ENCODE data around the gene NEK7. TPM values are rescaled to one million over a fixed set of nuclear protein-coding genes. Genes with fewer than 3 reads are reported as not detected.

Gene NEK7
- total and polyA plus RNA-seq, 9 of the 15 experiments (the other 6 are each of a cell fraction or from before 2014, with no cell fraction given) = 8.5 to 37.3 (median 27.7) TPM

GRCh38 chr1:198116069-198116468, 40.7 kb upstream of the NEK7 start:
- in situ Hi-C loops (cut with MboI) = no loop called here

GRCh38 chr1:198116469-198116868, 40.3 kb upstream of the NEK7 start:
- no peak overlapping the region for H3K27ac ChIP-seq (ENCODE audit: extremely low read depth, low read depth, low read length)
- FAIRE-seq = no peak
- no peaks in the 10 kb centered on the region for H4K20me1 ChIP-seq (replicated peaks; ENCODE audit: control insufficient read depth, insufficient read depth, low read length)
- peaks cover 0 to 10% of the 10 kb centered on the region in 2 experiments; a peak in 2 of 5 replicates for H3K4me1 ChIP-seq (replicated peaks in 1 of 2; ENCODE audit: control insufficient read depth in 2 of 2, insufficient read depth in 2 of 2, low read length in 2 of 2)
- H3K9me1 ChIP-seq (ENCODE audit: control insufficient read depth, insufficient read depth, low read length) = no peaks in the 10 kb centered on the region
- no peak overlapping the region for H3K9ac ChIP-seq (ENCODE audit: insufficient read depth in 1 of 2, low read depth in 2 of 2, low read length in 2 of 2)
- intact Hi-C loops (cut with micrococcal nuclease) (no loop called here), in situ Hi-C loops (cut with MboI) (no loop called here)
- ChIA-PET POLR2A (interaction anchor here (2.1 kb wide), 1 partner anchor 12 kb away, joined by 5 read pairs; no protein-coding TSS in a partner anchor), CTCF (ENCODE audit: low intra/inter-chr PET ratio) (no interaction called here)
- WGBS (ENCODE audit: insufficient coverage, low coverage, missing lambda C conversion rate) = 14% methylated on average over 5 of the region's 5 CpGs
- BruUV-seq (replicated peaks) = no TSS peak
- no peaks in the 10 kb centered on the region for H3K36me3 ChIP-seq (ENCODE audit: control insufficient read depth, insufficient read depth, low read length)
- no peak for DNase-seq (ENCODE audit: extremely low read depth in 1 of 4, low spot score in 3 of 4)
- ATAC-seq = no peak
- TF ChIP-seq ZBTB2 (IDR thresholded peaks at IDR 0.05) (no peak), CEBPG (CRISPR knock-in tag; IDR thresholded peaks at IDR 0.05) (no peak), CEBPG (tag; conservative IDR thresholded peaks at IDR 0.05 in 1 of 2, IDR thresholded peaks at IDR 0.05 in 1 of 2) (peak in 1 of 2 experiments; percentile 81; a peak in 2 of 4 replicates), CEBPB (tag; IDR thresholded peaks at IDR 0.05) (peak; percentile 60)
- no peak overlapping the region for H3K4me3 ChIP-seq
- no peak overlapping the region for H3K4me2 ChIP-seq (ENCODE audit: insufficient read depth, low read length)
- H3K27me3 ChIP-seq (ENCODE audit: control insufficient read depth in 2 of 2, insufficient read depth in 2 of 2, low read length in 2 of 2) = no peaks in the 10 kb centered on the region
- no peaks in the 10 kb centered on the region for H3K79me2 ChIP-seq (ENCODE audit: control insufficient read depth, insufficient read depth, low read length)
- H2AFZ ChIP-seq (ENCODE audit: low read depth, low read length) = no peak overlapping the region
- no peaks in the 10 kb centered on the region for H3K9me3 ChIP-seq (replicated peaks; ENCODE audit: control insufficient read depth, insufficient read depth, low read depth, low read length)

More at GRCh38 chr1:198116069-198116468, 40.7 kb upstream of the NEK7 start:
- POLR2A ChIA-PET = interaction anchor here (2.1 kb wide), 1 partner anchor 13 kb away, joined by 5 read pairs; no protein-coding TSS in a partner anchor
- ATAC-seq (no peak), FAIRE-seq (no peak), DNase-seq (ENCODE audit: extremely low read depth in 1 of 4, low spot score in 3 of 4) (no peak)
- Histone ChIP-seq H3K9ac (ENCODE audit: insufficient read depth in 1 of 2, low read depth in 2 of 2, low read length in 2 of 2) (no peak overlapping the region), H4K20me1 (replicated peaks; ENCODE audit: control insufficient read depth, insufficient read depth, low read length) (no peaks in the 10 kb centered on the region), H3K36me3 (ENCODE audit: control insufficient read depth, insufficient read depth, low read length) (no peaks in the 10 kb centered on the region), H3K4me3 (no peak overlapping the region), H3K9me3 (replicated peaks; ENCODE audit: control insufficient read depth, insufficient read depth, low read depth, low read length) (no peaks in the 10 kb centered on the region), H3K79me2 (ENCODE audit: control insufficient read depth, insufficient read depth, low read length) (no peaks in the 10 kb centered on the region), H3K9me1 (ENCODE audit: control insufficient read depth, insufficient read depth, low read length) (no peaks in the 10 kb centered on the region), H3K4me2 (ENCODE audit: insufficient read depth, low read length) (no peak overlapping the region), H3K27me3 (ENCODE audit: control insufficient read depth in 2 of 2, insufficient read depth in 2 of 2, low read length in 2 of 2) (no peaks in the 10 kb centered on the region), H3K4me1 (replicated peaks in 1 of 2; ENCODE audit: control insufficient read depth in 2 of 2, insufficient read depth in 2 of 2, low read length in 2 of 2) (peaks cover 0 to 6% of the 10 kb centered on the region in 2 experiments; a peak in 2 of 5 replicates), H3K27ac (ENCODE audit: extremely low read depth, low read depth, low read length) (no peak overlapping the region), H2AFZ (ENCODE audit: low read depth, low read length) (no peak overlapping the region)
- BruUV-seq (replicated peaks) = no TSS peak
- intact Hi-C loops (cut with micrococcal nuclease) = no loop called here
- WGBS (ENCODE audit: insufficient coverage, low coverage, missing lambda C conversion rate) = 28% methylated on average over 1 of the region's 1 CpG
- CTCF ChIA-PET (ENCODE audit: low intra/inter-chr PET ratio) = no interaction called here
- TF ChIP-seq PCBP2 (IDR thresholded peaks at IDR 0.05; ENCODE audit: low read depth, low read length, poor library complexity, severe bottlenecking) = no peak
